Nephron (organoid): ENCODE data around the gene MMP27.
"Not testable (repeated sequence)": the region's sequence is repeated elsewhere in the genome, so short reads cannot be mapped to it uniquely, and the experiment has no call there.

Experiments
- H3K27ac Mint-ChIP-seq, 3 experiments: 2 replicates each; pipeline ENCODE4 v1.8.0; 2020; ENCODE audit warnings: mixed read lengths in 3 of 3, mild to moderate bottlenecking in 2 of 3, moderate library complexity in 1 of 3
- H3K27me3 Mint-ChIP-seq: 2 replicates; pipeline ENCODE4 v1.8.0; 2021; ENCODE audit warnings: low read depth, mild to moderate bottlenecking, moderate library complexity, mixed read lengths
- H3K36me3 Mint-ChIP-seq: 2 replicates; pipeline ENCODE4 v1.8.0; 2020; ENCODE audit warnings: low read depth, mixed read lengths
- H3K4me1 Mint-ChIP-seq: 2 replicates; pipeline ENCODE4 v1.8.0; 2020; ENCODE audit warnings: mixed read lengths
- H3K4me3 Mint-ChIP-seq, 3 experiments: 2 replicates each; pipeline ENCODE4 v1.8.0; 2020; ENCODE audit warnings: mild to moderate bottlenecking in 3 of 3, mixed read lengths in 3 of 3, moderate library complexity in 2 of 3
- H3K9me3 Mint-ChIP-seq: 2 replicates; pipeline ENCODE4 v1.8.0; 2020; ENCODE audit warnings: mixed read lengths
- TF ChIP-seq, protein P1 (sequence below), 3 experiments: fragments of 200-600 bp; sonication (generic); IDR thresholded peaks; one replicate each; pipeline ENCODE4 v1.5.0; 2021; ENCODE audit warnings: antibody characterized with exemption in 3 of 3; ENCODE audit not compliant: unreplicated experiment in 3 of 3

MMP27 gene, protein sequence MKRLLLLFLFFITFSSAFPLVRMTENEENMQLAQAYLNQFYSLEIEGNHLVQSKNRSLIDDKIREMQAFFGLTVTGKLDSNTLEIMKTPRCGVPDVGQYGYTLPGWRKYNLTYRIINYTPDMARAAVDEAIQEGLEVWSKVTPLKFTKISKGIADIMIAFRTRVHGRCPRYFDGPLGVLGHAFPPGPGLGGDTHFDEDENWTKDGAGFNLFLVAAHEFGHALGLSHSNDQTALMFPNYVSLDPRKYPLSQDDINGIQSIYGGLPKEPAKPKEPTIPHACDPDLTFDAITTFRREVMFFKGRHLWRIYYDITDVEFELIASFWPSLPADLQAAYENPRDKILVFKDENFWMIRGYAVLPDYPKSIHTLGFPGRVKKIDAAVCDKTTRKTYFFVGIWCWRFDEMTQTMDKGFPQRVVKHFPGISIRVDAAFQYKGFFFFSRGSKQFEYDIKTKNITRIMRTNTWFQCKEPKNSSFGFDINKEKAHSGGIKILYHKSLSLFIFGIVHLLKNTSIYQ

DNA sequence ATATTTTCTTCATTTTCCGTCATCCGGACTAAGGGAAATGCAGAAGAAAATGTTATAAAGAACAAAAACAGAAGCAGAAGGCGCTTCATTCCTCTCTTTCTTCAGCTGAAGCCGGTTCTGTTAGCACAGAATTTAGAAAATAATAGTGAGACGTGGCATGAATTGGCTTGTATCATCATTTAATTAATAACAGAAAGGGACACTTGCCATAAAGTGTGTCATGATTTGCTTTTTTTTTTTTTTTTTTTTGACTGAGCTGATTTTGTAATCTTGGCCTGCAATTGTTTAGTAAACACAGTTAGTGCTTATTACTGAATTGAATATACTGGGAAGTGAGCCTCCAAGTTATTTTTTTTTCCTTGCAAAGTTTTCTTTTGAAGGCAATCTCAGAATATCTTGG is at the start of gene MMP27:
TSS of gene MMP27 (minus strand) at position 144 of the 400 bp plus-strand sequence. CDS start at position 89, 55 bp downstream.
- TF ChIP-seq, protein P1, sequence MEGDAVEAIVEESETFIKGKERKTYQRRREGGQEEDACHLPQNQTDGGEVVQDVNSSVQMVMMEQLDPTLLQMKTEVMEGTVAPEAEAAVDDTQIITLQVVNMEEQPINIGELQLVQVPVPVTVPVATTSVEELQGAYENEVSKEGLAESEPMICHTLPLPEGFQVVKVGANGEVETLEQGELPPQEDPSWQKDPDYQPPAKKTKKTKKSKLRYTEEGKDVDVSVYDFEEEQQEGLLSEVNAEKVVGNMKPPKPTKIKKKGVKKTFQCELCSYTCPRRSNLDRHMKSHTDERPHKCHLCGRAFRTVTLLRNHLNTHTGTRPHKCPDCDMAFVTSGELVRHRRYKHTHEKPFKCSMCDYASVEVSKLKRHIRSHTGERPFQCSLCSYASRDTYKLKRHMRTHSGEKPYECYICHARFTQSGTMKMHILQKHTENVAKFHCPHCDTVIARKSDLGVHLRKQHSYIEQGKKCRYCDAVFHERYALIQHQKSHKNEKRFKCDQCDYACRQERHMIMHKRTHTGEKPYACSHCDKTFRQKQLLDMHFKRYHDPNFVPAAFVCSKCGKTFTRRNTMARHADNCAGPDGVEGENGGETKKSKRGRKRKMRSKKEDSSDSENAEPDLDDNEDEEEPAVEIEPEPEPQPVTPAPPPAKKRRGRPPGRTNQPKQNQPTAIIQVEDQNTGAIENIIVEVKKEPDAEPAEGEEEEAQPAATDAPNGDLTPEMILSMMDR (IDR thresholded peaks at IDR 0.05; ENCODE audit: unreplicated experiment in 3 of 3) = no peak
- H3K27ac Mint-ChIP-seq = no peak within 1 kb of the TSS
- H3K9me3 Mint-ChIP-seq = no peaks in the 10 kb centered on the region
- H3K27me3 Mint-ChIP-seq = peaks cover 11% of the 10 kb centered on the region
- H3K4me3 Mint-ChIP-seq = no peak within 1 kb of the TSS
- no peaks in the 10 kb centered on the region for H3K36me3 Mint-ChIP-seq
- H3K4me1 Mint-ChIP-seq = no peaks in the 10 kb centered on the region

DNA sequence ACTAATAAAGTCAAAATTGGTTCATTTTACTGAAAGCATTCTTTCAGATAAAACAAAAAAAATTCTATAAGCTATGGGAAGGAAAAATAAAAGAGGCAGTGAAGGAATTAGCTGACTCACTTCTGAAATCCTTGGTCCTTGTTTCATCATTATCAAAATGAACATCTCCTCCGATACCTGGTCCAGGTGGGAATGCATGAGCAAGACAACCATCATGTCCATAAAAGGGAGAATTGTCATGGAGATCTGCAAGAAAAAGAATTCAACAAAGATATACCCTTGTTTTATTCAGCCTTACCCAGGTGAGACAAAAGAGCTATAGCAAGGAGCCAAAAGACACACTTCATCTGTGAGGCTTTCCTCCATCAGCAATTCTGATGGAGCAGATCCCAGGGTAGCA is 47.7 kb upstream of the MMP27 start:
- Mint-ChIP-seq H3K27ac (no peak overlapping the region), H3K9me3 (peaks cover 5% of the 10 kb centered on the region), H3K36me3 (no peaks in the 10 kb centered on the region), H3K4me3 (no peak overlapping the region), H3K27me3 (no peaks in the 10 kb centered on the region), H3K4me1 (no peaks in the 10 kb centered on the region)
- TF ChIP-seq, protein P1 (IDR thresholded peaks at IDR 0.05; ENCODE audit: unreplicated experiment in 3 of 3) = no peak

DNA sequence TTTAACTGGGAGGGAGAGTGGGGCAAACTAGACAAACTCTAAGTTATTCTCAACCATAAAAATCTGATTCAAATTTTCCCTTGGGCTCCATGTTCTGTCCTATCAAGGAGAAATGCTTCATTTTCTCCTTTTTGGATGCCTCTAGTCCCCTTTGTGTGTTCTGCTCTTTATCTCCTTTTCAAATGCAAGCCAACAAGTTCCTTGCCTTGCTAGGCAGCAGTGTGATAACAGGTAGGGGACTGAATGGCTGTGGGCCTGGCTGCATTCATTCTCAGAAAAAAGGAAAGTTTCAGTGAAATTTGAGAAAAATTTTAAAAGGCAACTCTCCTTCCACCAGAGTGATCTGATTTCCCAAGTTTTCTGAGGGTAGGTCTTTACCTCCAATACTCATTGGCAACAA is 46.1 kb upstream of the MMP27 start:
- Mint-ChIP-seq H3K27ac (no peak overlapping the region), H3K4me1 (no peaks in the 10 kb centered on the region), H3K36me3 (peaks cover 5% of the 10 kb centered on the region), H3K9me3 (peaks cover 14% of the 10 kb centered on the region), H3K27me3 (no peaks in the 10 kb centered on the region), H3K4me3 (no peak overlapping the region)
- TF ChIP-seq, protein P1 (IDR thresholded peaks at IDR 0.05; ENCODE audit: unreplicated experiment in 3 of 3) = no peak

DNA sequence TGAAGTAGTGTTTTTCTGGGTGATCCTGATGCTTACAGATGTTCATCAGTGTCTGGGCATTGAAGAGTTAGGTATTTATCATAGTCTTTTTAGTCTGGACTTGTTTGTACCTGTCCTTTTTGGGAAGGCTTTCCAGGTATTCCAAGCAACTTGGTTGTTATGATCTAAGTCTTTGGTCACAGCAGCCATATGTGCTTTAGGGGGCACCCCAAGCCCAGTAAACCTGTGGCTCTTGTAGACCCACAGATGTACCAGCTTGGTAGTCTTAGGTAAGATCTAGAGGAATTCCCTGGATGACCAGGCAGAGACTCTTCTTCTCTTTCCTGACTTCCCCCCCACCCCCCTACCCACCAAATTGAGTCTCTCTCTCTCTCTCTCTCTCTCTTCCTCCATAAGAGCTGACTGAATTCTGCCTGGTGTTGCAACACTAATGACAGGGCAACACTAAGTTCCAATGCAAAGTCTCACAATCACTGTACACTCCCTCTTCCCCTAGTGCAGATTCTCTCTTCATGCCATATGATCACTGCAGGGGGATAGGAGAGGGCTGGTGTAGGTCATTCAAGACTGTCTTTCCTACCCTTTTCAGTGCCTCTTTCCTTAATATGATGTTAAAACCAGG is 43.6 kb upstream of the MMP27 start:
- no peak overlapping the region for H3K27ac Mint-ChIP-seq
- TF ChIP-seq, protein P1 (IDR thresholded peaks at IDR 0.05; ENCODE audit: unreplicated experiment in 3 of 3) = no peak
- no peaks in the 10 kb centered on the region for H3K4me1 Mint-ChIP-seq
- H3K27me3 Mint-ChIP-seq = no peaks in the 10 kb centered on the region
- H3K36me3 Mint-ChIP-seq = peaks cover 5% of the 10 kb centered on the region
- H3K9me3 Mint-ChIP-seq = peaks cover 14% of the 10 kb centered on the region
- no peak overlapping the region for H3K4me3 Mint-ChIP-seq

DNA sequence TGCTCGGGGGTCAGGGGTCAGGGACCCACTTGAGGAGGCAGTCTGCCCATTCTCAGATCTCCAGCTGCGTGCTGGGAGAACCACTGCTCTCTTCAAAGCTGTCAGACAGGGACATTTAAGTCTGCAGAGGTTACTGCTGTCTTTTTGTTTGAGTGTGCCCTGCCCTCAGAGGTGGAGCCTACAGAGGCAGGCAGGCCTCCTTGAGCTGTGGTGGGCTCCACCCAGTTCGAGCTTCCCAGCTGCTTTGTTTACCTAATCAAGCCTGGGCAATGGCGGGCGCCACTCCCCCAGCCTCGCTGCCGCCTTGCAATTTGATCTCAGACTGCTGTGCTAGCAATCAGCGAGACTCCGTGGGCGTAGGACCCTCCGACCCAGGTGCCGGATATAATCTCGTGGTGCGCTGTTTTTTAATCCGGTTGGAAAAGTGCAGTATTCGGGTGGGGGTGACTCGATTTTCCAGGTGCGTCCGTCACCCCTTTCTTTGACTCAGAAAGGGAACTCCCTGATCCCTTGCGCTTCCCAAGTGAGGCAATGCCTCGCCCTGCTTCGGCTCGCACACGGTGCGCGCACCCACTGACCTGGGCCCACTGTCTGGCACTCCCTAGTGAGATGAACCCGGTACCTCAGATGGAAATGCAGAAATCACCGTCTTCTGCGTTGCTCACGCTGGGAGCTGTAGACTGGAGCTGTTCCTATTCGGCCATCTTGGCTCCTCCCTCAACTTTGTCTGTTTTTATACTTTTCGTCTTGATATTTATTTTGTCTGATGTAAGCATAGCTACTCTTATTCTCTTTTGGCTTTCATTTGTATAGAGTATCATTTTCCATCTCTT is 41.4 kb upstream of the MMP27 start:
- not testable (repeated sequence) for H3K27me3 Mint-ChIP-seq, H3K36me3 Mint-ChIP-seq, H3K4me1 Mint-ChIP-seq
- Mint-ChIP-seq H3K4me3 (peak overlapping the region; percentile 16 to 60 (median 44)), H3K9me3 (peaks cover 14% of the 10 kb centered on the region), H3K27ac (peak overlapping the region in 1 of 3 experiments; percentile 44)

DNA sequence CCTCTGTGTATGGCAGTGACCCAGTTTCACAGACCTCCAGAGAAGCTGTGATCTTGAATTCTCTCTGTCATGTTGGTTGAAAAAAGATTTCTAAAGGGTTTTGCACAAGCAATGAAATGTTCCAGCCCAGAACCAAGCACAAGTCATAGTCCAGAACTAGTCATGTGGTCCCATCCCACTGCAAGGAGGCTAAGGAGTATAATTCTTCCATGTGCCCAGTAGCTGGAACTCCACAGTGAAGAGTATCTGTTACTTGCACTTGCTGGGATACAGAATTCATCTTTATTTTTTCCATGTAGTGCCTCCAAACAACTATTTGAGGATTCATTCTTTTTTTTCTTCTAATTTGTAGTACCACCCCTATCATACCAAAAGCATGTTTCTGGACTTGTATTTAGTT is 29.1 kb upstream of the MMP27 start:
- no peaks in the 10 kb centered on the region for H3K4me1 Mint-ChIP-seq
- TF ChIP-seq, protein P1 (IDR thresholded peaks at IDR 0.05; ENCODE audit: unreplicated experiment in 3 of 3) = no peak
- H3K4me3 Mint-ChIP-seq = no peak overlapping the region
- no peaks in the 10 kb centered on the region for H3K27me3 Mint-ChIP-seq
- H3K9me3 Mint-ChIP-seq = peaks cover 8% of the 10 kb centered on the region
- no peak overlapping the region for H3K27ac Mint-ChIP-seq
- H3K36me3 Mint-ChIP-seq = no peaks in the 10 kb centered on the region
